ENCODE data around the gene DOCK2.

DNA sequence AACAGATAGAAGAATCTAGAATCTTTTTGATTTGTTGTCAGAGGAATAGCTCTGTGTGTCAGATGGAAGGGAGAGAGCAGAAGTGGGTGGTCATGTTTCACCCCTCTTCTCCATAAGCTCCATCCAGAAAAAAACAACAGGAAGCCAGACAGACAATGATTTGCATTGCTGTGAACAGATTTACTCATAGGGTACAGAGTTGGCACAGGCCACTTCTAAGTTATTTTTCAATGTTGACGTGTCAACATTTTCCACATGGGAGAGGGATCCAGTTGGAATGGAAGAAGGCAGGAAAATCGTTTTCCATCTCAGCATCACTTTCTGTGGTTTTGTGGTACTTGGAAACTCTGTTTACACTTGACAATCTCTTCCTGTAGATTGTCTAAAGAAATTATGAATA lies 256.5 kb downstream of the DOCK2 start:
- TF ChIP-seq, protein P1, sequence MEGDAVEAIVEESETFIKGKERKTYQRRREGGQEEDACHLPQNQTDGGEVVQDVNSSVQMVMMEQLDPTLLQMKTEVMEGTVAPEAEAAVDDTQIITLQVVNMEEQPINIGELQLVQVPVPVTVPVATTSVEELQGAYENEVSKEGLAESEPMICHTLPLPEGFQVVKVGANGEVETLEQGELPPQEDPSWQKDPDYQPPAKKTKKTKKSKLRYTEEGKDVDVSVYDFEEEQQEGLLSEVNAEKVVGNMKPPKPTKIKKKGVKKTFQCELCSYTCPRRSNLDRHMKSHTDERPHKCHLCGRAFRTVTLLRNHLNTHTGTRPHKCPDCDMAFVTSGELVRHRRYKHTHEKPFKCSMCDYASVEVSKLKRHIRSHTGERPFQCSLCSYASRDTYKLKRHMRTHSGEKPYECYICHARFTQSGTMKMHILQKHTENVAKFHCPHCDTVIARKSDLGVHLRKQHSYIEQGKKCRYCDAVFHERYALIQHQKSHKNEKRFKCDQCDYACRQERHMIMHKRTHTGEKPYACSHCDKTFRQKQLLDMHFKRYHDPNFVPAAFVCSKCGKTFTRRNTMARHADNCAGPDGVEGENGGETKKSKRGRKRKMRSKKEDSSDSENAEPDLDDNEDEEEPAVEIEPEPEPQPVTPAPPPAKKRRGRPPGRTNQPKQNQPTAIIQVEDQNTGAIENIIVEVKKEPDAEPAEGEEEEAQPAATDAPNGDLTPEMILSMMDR (IDR thresholded peaks at IDR 0.05; ENCODE audit: low read depth, low read length, poor library complexity, severe bottlenecking) = no peak
- TF ChIP-seq EZH2phosphoT487 (IDR thresholded peaks at IDR 0.05; ENCODE audit: borderline replicate concordance, low read length) = no peak

Measured in DOHH2 (cell line).